GM23338 (cell line): ENCODE data around the gene MACROD1. TPM values are rescaled to one million over a fixed set of nuclear protein-coding genes. Genes with fewer than 3 reads are reported as not detected.
A peak's percentile ranks its signal among the peaks of the same experiment; 100 is the strongest.

Experiments used
- ATAC-seq: fragments of 200-7000 bp; cut with Tn5 transposase; 3 replicates; pipeline ENCODE4 v1.9.1; 2020
- DNase-seq: peaks from one replicate; pipeline ENCODE4 v3.0.0-alpha.2; 2015; ENCODE audit warnings: low spot score
- H2AFZ ChIP-seq: fragments of 200-600 bp; sonication (generic); 2 replicates; pipeline ENCODE4 v1.8.0; 2016; ENCODE audit warnings: antibody characterized with exemption, mild to moderate bottlenecking, moderate library complexity
- H3F3A ChIP-seq: fragments of 200-600 bp; sonication (generic); replicated peaks from 2 replicates; pipeline ENCODE4 v1.8.0; 2017; ENCODE audit warnings: antibody characterized with exemption, mixed run types, low read depth
- H3K27ac ChIP-seq: fragments of 200-600 bp; sonication (generic); 2 replicates; pipeline ENCODE4 v1.6.1; 2016; ENCODE audit warnings: low read depth
- H3K27me3 ChIP-seq: fragments of 200-600 bp; sonication (generic); 2 replicates; pipeline ENCODE4 v1.8.0; 2016; ENCODE audit warnings: mild to moderate bottlenecking, mixed run types, moderate library complexity; ENCODE audit not compliant: insufficient read depth
- H3K36me3 ChIP-seq: fragments of 200-600 bp; sonication (generic); 2 replicates; pipeline ENCODE4 v1.8.0; 2016; ENCODE audit warnings: mild to moderate bottlenecking; ENCODE audit not compliant: insufficient read depth
- H3K4me1 ChIP-seq: fragments of 200-600 bp; sonication (generic); 2 replicates; pipeline ENCODE4 v1.8.0; 2016; ENCODE audit warnings: mild to moderate bottlenecking, moderate library complexity; ENCODE audit not compliant: insufficient read depth
- H3K4me2 ChIP-seq: fragments of 200-600 bp; sonication (generic); 2 replicates; pipeline ENCODE4 v1.7.1; 2017; ENCODE audit warnings: mixed run types
- H3K4me3 ChIP-seq: fragments of 200-600 bp; sonication (generic); 2 replicates; pipeline ENCODE4 v1.6.1; 2016; ENCODE audit warnings: mixed run types
- H3K79me2 ChIP-seq: fragments of 200-600 bp; sonication (generic); replicated peaks from 2 replicates; pipeline ENCODE4 v1.8.0; 2017; ENCODE audit warnings: mild to moderate bottlenecking; ENCODE audit not compliant: insufficient read depth
- H3K9me2 ChIP-seq: fragments of 200-600 bp; sonication (generic); 2 replicates; pipeline ENCODE4 v1.8.0; 2017; ENCODE audit not compliant: insufficient read depth
- H4K20me1 ChIP-seq: fragments of 200-600 bp; sonication (generic); replicated peaks from 2 replicates; pipeline ENCODE4 v1.8.0; 2017; ENCODE audit warnings: mild to moderate bottlenecking; ENCODE audit not compliant: insufficient read depth
- H3K27ac Mint-ChIP-seq: 2 replicates; pipeline ENCODE4 v1.8.0; 2020; ENCODE audit warnings: inconsistent platforms, mild to moderate bottlenecking, moderate library complexity, mixed read lengths
- H3K27me3 Mint-ChIP-seq: 3 replicates; pipeline ENCODE4 v1.8.0; 2022; ENCODE audit warnings: low read depth, mild to moderate bottlenecking, moderate library complexity, mixed read lengths, inconsistent platforms; ENCODE audit not compliant: insufficient read depth, poor library complexity
- H3K36me3 Mint-ChIP-seq: 3 replicates; pipeline ENCODE4 v1.8.0; 2021; ENCODE audit warnings: low read depth, mild to moderate bottlenecking, inconsistent platforms, moderate library complexity, mixed read lengths
- H3K4me1 Mint-ChIP-seq: 3 replicates; pipeline ENCODE4 v1.8.0; 2020; ENCODE audit warnings: mild to moderate bottlenecking, inconsistent platforms, mixed read lengths
- H3K4me3 Mint-ChIP-seq: 3 replicates; pipeline ENCODE4 v1.8.0; 2021; ENCODE audit warnings: moderate library complexity, mild to moderate bottlenecking, inconsistent platforms, mixed read lengths
- H3K9me3 Mint-ChIP-seq: 3 replicates; pipeline ENCODE4 v1.8.0; 2020; ENCODE audit warnings: moderate library complexity, mild to moderate bottlenecking, inconsistent platforms, mixed read lengths
- ETS1 ChIP-seq: IDR thresholded peaks from 2 replicates; pipeline ENCODE4 v1.6.1; 2016; ENCODE audit warnings: antibody characterized with exemption
- NANOG ChIP-seq: IDR thresholded peaks from 2 replicates; pipeline ENCODE4 v1.6.1; 2016; ENCODE audit warnings: antibody characterized with exemption, borderline replicate concordance
- POLR2AphosphoS5 ChIP-seq: IDR thresholded peaks from 2 replicates; pipeline ENCODE4 v1.6.1; 2016; ENCODE audit warnings: antibody characterized with exemption, low read depth
- STAT1 ChIP-seq: IDR thresholded peaks from one replicate; pipeline ENCODE4 v1.6.1; 2016; ENCODE audit warnings: antibody characterized with exemption; ENCODE audit not compliant: unreplicated experiment
- polyA plus RNA-seq: library from polyadenylated mRNA; unstranded; fragments of >200 nt; fragmentation: Nextera tagmentation; extraction: Ambion mirVana; gene quantifications from 2 replicates; pipeline ENCODE4 v1.2.1, GENCODE V29; 2016
- total RNA-seq: library from RNA; depleted of rRNA; stranded (reverse); fragments of >200 nt; shearing (Covaris generic); gene quantifications from 2 replicates; pipeline ENCODE4 v1.2.3, GENCODE V29; 2014
- TF ChIP-seq, protein P1 (sequence below): fragments of 250-450 bp; sonication (Bioruptor Pico); IDR thresholded peaks from 2 replicates; pipeline ENCODE4 v1.5.0; 2020; ENCODE audit warnings: mild to moderate bottlenecking, moderate library complexity

MACROD1 gene
- total and polyA plus RNA-seq, 2 experiments from 2014 or later = 33.0 to 51.6 TPM

- TF ChIP-seq, protein P1, sequence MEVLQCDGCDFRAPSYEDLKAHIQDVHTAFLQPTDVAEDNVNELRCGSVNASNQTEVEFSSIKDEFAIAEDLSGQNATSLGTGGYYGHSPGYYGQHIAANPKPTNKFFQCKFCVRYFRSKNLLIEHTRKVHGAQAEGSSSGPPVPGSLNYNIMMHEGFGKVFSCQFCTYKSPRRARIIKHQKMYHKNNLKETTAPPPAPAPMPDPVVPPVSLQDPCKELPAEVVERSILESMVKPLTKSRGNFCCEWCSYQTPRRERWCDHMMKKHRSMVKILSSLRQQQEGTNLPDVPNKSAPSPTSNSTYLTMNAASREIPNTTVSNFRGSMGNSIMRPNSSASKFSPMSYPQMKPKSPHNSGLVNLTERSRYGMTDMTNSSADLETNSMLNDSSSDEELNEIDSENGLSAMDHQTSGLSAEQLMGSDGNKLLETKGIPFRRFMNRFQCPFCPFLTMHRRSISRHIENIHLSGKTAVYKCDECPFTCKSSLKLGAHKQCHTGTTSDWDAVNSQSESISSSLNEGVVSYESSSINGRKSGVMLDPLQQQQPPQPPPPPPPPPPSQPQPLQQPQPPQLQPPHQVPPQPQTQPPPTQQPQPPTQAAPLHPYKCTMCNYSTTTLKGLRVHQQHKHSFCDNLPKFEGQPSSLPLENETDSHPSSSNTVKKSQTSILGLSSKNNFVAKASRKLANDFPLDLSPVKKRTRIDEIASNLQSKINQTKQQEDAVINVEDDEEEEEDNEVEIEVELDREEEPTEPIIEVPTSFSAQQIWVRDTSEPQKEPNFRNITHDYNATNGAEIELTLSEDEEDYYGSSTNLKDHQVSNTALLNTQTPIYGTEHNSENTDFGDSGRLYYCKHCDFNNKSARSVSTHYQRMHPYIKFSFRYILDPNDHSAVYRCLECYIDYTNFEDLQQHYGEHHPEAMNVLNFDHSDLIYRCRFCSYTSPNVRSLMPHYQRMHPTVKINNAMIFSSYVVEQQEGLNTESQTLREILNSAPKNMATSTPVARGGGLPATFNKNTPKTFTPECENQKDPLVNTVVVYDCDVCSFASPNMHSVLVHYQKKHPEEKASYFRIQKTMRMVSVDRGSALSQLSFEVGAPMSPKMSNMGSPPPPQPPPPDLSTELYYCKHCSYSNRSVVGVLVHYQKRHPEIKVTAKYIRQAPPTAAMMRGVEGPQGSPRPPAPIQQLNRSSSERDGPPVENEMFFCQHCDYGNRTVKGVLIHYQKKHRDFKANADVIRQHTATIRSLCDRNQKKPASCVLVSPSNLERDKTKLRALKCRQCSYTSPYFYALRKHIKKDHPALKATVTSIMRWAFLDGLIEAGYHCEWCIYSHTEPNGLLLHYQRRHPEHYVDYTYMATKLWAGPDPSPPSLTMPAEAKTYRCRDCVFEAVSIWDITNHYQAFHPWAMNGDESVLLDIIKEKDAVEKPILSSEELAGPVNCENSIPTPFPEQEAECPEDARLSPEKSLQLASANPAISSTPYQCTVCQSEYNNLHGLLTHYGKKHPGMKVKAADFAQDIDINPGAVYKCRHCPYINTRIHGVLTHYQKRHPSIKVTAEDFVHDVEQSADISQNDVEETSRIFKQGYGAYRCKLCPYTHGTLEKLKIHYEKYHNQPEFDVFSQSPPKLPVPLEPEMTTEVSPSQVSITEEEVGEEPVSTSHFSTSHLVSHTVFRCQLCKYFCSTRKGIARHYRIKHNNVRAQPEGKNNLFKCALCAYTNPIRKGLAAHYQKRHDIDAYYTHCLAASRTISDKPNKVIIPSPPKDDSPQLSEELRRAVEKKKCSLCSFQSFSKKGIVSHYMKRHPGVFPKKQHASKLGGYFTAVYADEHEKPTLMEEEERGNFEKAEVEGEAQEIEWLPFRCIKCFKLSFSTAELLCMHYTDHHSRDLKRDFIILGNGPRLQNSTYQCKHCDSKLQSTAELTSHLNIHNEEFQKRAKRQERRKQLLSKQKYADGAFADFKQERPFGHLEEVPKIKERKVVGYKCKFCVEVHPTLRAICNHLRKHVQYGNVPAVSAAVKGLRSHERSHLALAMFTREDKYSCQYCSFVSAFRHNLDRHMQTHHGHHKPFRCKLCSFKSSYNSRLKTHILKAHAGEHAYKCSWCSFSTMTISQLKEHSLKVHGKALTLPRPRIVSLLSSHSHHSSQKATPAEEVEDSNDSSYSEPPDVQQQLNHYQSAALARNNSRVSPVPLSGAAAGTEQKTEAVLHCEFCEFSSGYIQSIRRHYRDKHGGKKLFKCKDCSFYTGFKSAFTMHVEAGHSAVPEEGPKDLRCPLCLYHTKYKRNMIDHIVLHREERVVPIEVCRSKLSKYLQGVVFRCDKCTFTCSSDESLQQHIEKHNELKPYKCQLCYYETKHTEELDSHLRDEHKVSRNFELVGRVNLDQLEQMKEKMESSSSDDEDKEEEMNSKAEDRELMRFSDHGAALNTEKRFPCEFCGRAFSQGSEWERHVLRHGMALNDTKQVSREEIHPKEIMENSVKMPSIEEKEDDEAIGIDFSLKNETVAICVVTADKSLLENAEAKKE (CRISPR knock-in tag) = no peak
- TF ChIP-seq NANOG (no peak), ETS1 (no peak)
Observed at GRCh38 chr11:64207256-64208085, 41.6 kb upstream of the MACROD1 start (continued).

DNA sequence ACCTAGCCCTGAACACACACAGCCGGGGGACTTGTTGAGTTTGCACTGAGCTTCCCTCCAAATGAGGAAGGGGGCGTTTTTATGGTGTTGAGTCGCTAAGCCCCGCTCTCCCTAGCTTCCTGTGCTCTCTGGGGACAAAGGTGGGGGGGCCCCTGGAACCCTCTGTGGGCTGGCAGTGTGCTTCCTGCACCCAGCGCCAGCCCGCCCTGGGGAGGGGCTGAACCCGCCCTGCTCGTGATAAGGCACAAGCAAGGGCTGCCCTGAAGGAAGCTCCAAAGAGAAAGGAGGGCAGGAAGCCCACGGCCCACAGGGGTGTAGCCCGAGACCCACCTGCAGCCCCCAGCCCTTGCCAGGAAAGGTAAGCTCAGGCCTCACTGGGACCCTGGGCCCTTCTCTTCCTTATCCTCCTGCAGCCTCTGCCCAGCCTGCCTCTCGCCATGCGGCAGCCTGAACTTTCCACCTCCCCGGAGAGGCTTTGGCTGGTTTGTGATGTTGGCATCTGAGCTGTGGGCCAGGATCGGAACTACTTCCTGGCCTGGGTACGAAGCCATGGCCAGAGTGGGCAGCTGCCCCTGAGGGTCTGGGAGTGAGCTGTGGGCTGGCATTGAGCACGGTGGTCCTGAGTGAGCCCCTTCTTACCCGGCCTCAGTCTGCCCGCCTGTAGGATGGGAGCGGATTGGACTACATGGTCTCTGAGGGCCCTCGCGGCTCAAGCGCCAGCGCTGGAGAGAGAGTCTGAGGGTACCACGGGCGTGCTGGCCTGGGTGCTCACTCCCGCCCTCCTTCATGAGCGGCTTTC is 40.7 kb upstream of the MACROD1 start, which contains the start of gene FERMT3:
FERMT3 (plus strand) TSS at position 265 of the 799 bp plus-strand sequence. CDS start 644 bp downstream, outside the sequence.
- peaks cover 36% of the 10 kb centered on the region for H3F3A ChIP-seq
- TF ChIP-seq POLR2AphosphoS5 = 0 out of 2 replicates have a peak, but pooled peaks have one; percentile 15
- TF ChIP-seq STAT1 = no peak
- Mint-ChIP-seq H3K4me3 (no peak within 1 kb of the TSS), H3K4me1 (peaks cover 18% of the 10 kb centered on the region), H3K9me3 (no peaks in the 10 kb centered on the region), H3K27ac (peak within 1 kb of the TSS; percentile 70; the same call in 1 of the 2 replicates), H3K27me3 (peaks cover 18% of the 10 kb centered on the region), H3K36me3 (peaks cover 44% of the 10 kb centered on the region)
- H3K4me1 ChIP-seq = no peaks in the 10 kb centered on the region; the same call in 1 of the 2 replicates
- no peak within 1 kb of the TSS for H3K4me2 ChIP-seq
- H3K4me3 ChIP-seq = no peak within 1 kb of the TSS
- ATAC-seq (no peak), DNase-seq (no peak)
- no peaks in the 10 kb centered on the region for H3K9me2 ChIP-seq
- H3K27me3 ChIP-seq = no peaks in the 10 kb centered on the region
- peaks cover 27% of the 10 kb centered on the region for H3K36me3 ChIP-seq
- H3K79me2 ChIP-seq = no peaks in the 10 kb centered on the region
- H2AFZ ChIP-seq = no peak within 1 kb of the TSS
- peak within 1 kb of the TSS; percentile 79 for H3K27ac ChIP-seq
- peaks cover 17% of the 10 kb centered on the region for H4K20me1 ChIP-seq
